Measurements from ENCODE around the gene DAB1.

- no peak for TF ChIP-seq CTCF (IDR thresholded peaks at IDR 0.05)
- TF ChIP-seq POLR2A (IDR thresholded peaks at IDR 0.05), result no peak
Measured at GRCh38 chr1:56966698-56966999, 457.2 kb downstream of the DAB1 start.
